ENCODE measurements around the gene SMIM45.

SMIM45 gene

GRCh38 chr22:41931701-41932269, 20.2 kb upstream of the SMIM45 start:
- H3K27ac ChIP-seq = no peak overlapping the region
- no peak overlapping the region for H3K4me2 ChIP-seq (ENCODE audit: low read length)
- no peaks in the 10 kb centered on the region for H3K79me2 ChIP-seq
- no peak overlapping the region for H3K9ac ChIP-seq
- no peaks in the 10 kb centered on the region for H3K9me3 ChIP-seq (ENCODE audit: control insufficient read depth, low read length)
- TF ChIP-seq, protein P1, sequence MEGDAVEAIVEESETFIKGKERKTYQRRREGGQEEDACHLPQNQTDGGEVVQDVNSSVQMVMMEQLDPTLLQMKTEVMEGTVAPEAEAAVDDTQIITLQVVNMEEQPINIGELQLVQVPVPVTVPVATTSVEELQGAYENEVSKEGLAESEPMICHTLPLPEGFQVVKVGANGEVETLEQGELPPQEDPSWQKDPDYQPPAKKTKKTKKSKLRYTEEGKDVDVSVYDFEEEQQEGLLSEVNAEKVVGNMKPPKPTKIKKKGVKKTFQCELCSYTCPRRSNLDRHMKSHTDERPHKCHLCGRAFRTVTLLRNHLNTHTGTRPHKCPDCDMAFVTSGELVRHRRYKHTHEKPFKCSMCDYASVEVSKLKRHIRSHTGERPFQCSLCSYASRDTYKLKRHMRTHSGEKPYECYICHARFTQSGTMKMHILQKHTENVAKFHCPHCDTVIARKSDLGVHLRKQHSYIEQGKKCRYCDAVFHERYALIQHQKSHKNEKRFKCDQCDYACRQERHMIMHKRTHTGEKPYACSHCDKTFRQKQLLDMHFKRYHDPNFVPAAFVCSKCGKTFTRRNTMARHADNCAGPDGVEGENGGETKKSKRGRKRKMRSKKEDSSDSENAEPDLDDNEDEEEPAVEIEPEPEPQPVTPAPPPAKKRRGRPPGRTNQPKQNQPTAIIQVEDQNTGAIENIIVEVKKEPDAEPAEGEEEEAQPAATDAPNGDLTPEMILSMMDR (IDR thresholded peaks at IDR 0.05) = no peak
- H3K27me3 ChIP-seq (ENCODE audit: control insufficient read depth, insufficient read depth, low read length) = no peaks in the 10 kb centered on the region
- H3K4me3 ChIP-seq (ENCODE audit: low read depth, low read length) = no peak overlapping the region
- no peaks in the 10 kb centered on the region for H3K4me1 ChIP-seq
- no peaks in the 10 kb centered on the region for H3K36me3 ChIP-seq (ENCODE audit: control insufficient read depth, insufficient read depth, low read length)
- H2AFZ ChIP-seq = no peak overlapping the region

GRCh38 chr22:41932353-41932752, 19.6 kb upstream of the SMIM45 start:
- H3K9me3 ChIP-seq (ENCODE audit: control insufficient read depth, low read length) = no peaks in the 10 kb centered on the region
- no peaks in the 10 kb centered on the region for H3K4me1 ChIP-seq
- TF ChIP-seq, protein P1 (IDR thresholded peaks at IDR 0.05) = no peak
- no peak overlapping the region for H3K27ac ChIP-seq
- H3K27me3 ChIP-seq (ENCODE audit: control insufficient read depth, insufficient read depth, low read length) = no peaks in the 10 kb centered on the region
- no peak overlapping the region for H3K4me3 ChIP-seq (ENCODE audit: low read depth, low read length)
- H3K9ac ChIP-seq = no peak overlapping the region
- H2AFZ ChIP-seq = no peak overlapping the region
- H3K79me2 ChIP-seq = no peaks in the 10 kb centered on the region
- no peaks in the 10 kb centered on the region for H3K36me3 ChIP-seq (ENCODE audit: control insufficient read depth, insufficient read depth, low read length)
- no peak overlapping the region for H3K4me2 ChIP-seq (ENCODE audit: low read length)

GRCh38 chr22:41933411-41934177, 18.4 kb upstream of the SMIM45 start:
- Histone ChIP-seq H3K79me2 (no peaks in the 10 kb centered on the region), H3K4me2 (ENCODE audit: low read length) (no peak overlapping the region), H3K4me1 (no peaks in the 10 kb centered on the region), H2AFZ (no peak overlapping the region), H3K9ac (no peak overlapping the region), H3K27ac (no peak overlapping the region), H3K27me3 (ENCODE audit: control insufficient read depth, insufficient read depth, low read length) (no peaks in the 10 kb centered on the region), H3K9me3 (ENCODE audit: control insufficient read depth, low read length) (no peaks in the 10 kb centered on the region), H3K4me3 (ENCODE audit: low read depth, low read length) (no peak overlapping the region), H3K36me3 (ENCODE audit: control insufficient read depth, insufficient read depth, low read length) (no peaks in the 10 kb centered on the region)
- TF ChIP-seq, protein P1 (IDR thresholded peaks at IDR 0.05) = no peak

DNA sequence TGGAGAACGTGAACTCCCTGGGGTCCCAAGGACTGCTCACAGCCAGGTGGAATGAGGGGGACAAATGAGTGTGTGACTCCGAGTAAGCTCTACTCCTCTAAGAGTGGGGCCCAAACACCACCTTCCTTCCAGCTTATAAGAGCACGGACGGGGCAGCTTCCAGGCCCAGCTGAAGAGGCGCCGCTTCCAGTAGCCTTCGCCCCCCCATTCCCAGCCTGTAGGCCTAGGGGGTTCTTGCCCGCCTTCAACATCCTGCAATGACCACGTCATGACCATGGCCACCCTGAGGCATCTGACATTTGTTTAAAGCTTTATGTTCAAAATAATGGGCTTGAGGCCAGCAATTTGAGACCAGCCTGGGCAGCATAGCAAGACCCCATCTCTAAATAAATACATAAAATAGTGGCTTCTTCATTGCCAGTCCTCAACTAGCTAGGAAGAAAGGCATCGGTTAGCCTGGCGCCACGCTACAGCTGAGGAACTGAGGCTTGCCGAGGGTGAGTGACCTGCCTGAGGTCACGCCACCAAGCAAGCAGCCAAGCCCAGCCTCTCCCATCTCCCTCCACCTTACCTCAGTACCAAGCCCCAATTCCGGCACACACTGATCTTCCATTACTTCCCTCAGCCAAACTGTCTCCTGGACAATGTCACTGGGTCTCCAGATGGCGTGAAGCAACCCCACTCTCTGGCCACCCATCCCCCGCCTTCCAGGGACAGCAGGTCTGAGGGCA, 17.5 kb upstream of the SMIM45 start:
- Histone ChIP-seq H3K9me3 (ENCODE audit: control insufficient read depth, low read length) (no peaks in the 10 kb centered on the region), H3K4me1 (no peaks in the 10 kb centered on the region), H3K4me2 (ENCODE audit: low read length) (no peak overlapping the region), H3K4me3 (ENCODE audit: low read depth, low read length) (no peak overlapping the region), H3K27ac (no peak overlapping the region), H3K79me2 (no peaks in the 10 kb centered on the region), H3K9ac (no peak overlapping the region), H3K36me3 (ENCODE audit: control insufficient read depth, insufficient read depth, low read length) (no peaks in the 10 kb centered on the region), H3K27me3 (ENCODE audit: control insufficient read depth, insufficient read depth, low read length) (no peaks in the 10 kb centered on the region), H2AFZ (no peak overlapping the region)
- TF ChIP-seq, protein P1 (IDR thresholded peaks at IDR 0.05) = no peak

Data from parathyroid adenoma (tissue), 2 donors.